ENCODE results near the gene KCNQ4.

Gene KCNQ4

GRCh38 chr1:40773748-40774265 lies 9.8 kb upstream of the KCNQ4 start:
- no peaks in the 10 kb centered on the region for H3K27me3 ChIP-seq (ENCODE audit: insufficient read depth, poor library complexity, severe bottlenecking)
- TF ChIP-seq CTCF (IDR thresholded peaks at IDR 0.05; ENCODE audit: poor library complexity, severe bottlenecking) = no peak
- H3K36me3 ChIP-seq (ENCODE audit: low read depth) = peaks cover 9% of the 10 kb centered on the region; the same call in 1 of the 2 replicates
- H3K9me3 ChIP-seq (ENCODE audit: severe bottlenecking) = peaks cover 2% of the 10 kb centered on the region
- no peaks in the 10 kb centered on the region for H3K4me1 ChIP-seq (ENCODE audit: insufficient read depth, poor library complexity, severe bottlenecking)
- H3K4me3 ChIP-seq (ENCODE audit: severe bottlenecking) = no peak overlapping the region
- DNase-seq (ENCODE audit: low spot score) = no peak
- no peak for ATAC-seq (ENCODE audit: low read depth)
- no peak overlapping the region for H3K27ac ChIP-seq (ENCODE audit: poor library complexity, severe bottlenecking)

GRCh38 chr1:40774266-40774998 lies 9.2 kb upstream of the KCNQ4 start:
- H3K36me3 ChIP-seq (ENCODE audit: low read depth) = peaks cover 2% of the 10 kb centered on the region; the same call in 1 of the 2 replicates
- H3K4me1 ChIP-seq (ENCODE audit: insufficient read depth, poor library complexity, severe bottlenecking) = no peaks in the 10 kb centered on the region
- peak; percentile 78 for TF ChIP-seq CTCF (IDR thresholded peaks at IDR 0.05; ENCODE audit: poor library complexity, severe bottlenecking)
- H3K27me3 ChIP-seq (ENCODE audit: insufficient read depth, poor library complexity, severe bottlenecking) = no peaks in the 10 kb centered on the region
- H3K9me3 ChIP-seq (ENCODE audit: severe bottlenecking) = peaks cover 2% of the 10 kb centered on the region
- ATAC-seq (ENCODE audit: low read depth) = peak; percentile 41; the same call in 1 of the 3 replicates
- no peak for DNase-seq (ENCODE audit: low spot score)
- no peak overlapping the region for H3K4me3 ChIP-seq (ENCODE audit: severe bottlenecking)
- no peak overlapping the region for H3K27ac ChIP-seq (ENCODE audit: poor library complexity, severe bottlenecking)

- Histone ChIP-seq H3K27me3 (ENCODE audit: insufficient read depth, poor library complexity, severe bottlenecking) (no peaks in the 10 kb centered on the region), H3K9me3 (ENCODE audit: severe bottlenecking) (peaks cover 2% of the 10 kb centered on the region), H3K4me3 (ENCODE audit: severe bottlenecking) (no peak overlapping the region), H3K4me1 (ENCODE audit: insufficient read depth, poor library complexity, severe bottlenecking) (no peaks in the 10 kb centered on the region), H3K27ac (ENCODE audit: poor library complexity, severe bottlenecking) (no peak overlapping the region), H3K36me3 (ENCODE audit: low read depth) (no peaks in the 10 kb centered on the region)
- no peak for TF ChIP-seq CTCF (IDR thresholded peaks at IDR 0.05; ENCODE audit: poor library complexity, severe bottlenecking)
- ATAC-seq (ENCODE audit: low read depth) (no peak), DNase-seq (ENCODE audit: low spot score) (no peak)
Observed at GRCh38 chr1:40776236-40777072, 7.1 kb upstream of the KCNQ4 start.

- no peak for DNase-seq (ENCODE audit: low spot score)
- Histone ChIP-seq H3K4me1 (ENCODE audit: insufficient read depth, poor library complexity, severe bottlenecking) (no peaks in the 10 kb centered on the region), H3K36me3 (ENCODE audit: low read depth) (no peaks in the 10 kb centered on the region), H3K27ac (ENCODE audit: poor library complexity, severe bottlenecking) (no peak overlapping the region), H3K4me3 (ENCODE audit: severe bottlenecking) (no peak overlapping the region), H3K9me3 (ENCODE audit: severe bottlenecking) (peaks cover 2% of the 10 kb centered on the region), H3K27me3 (ENCODE audit: insufficient read depth, poor library complexity, severe bottlenecking) (no peaks in the 10 kb centered on the region)
- ATAC-seq (ENCODE audit: low read depth) = no peak
- no peak for TF ChIP-seq CTCF (IDR thresholded peaks at IDR 0.05; ENCODE audit: poor library complexity, severe bottlenecking)
Observed at GRCh38 chr1:40777224-40777970, 6.2 kb upstream of the KCNQ4 start.
